GM12878 (cell line): ENCODE results near the gene DPAGT1. TPM values are rescaled to one million over a fixed set of nuclear protein-coding genes. Genes with fewer than 3 reads are reported as not detected.
A peak's percentile ranks its signal among the peaks of the same experiment; 100 is the strongest.

Source experiments
- ATAC-seq: fragments of 200-7000 bp; cut with Tn5 transposase; 3 replicates; pipeline ENCODE4 v1.9.1; 2020; ENCODE audit warnings: mild to moderate bottlenecking, moderate library complexity
- BruUV-seq: library from RNA; stranded (reverse); fragments of 400-500 nt; replicated peaks from 2 replicates; lab custom pipeline; 2021; lab: Mats Ljungman, UMichigan
- CTCF ChIA-PET: fragments of 300-600 bp; sonication (Branson Sonifier 250); formaldehyde crosslinking; extraction: SDS; loops from one replicate; lab custom pipeline; 2021; ENCODE audit warnings: inconsistent platforms; lab: Yijun Ruan, JAX
- POLR2A ChIA-PET: fragments of 350-600 bp; formaldehyde crosslinking; extraction: SDS; loops from one replicate; lab custom pipeline; 2021; ENCODE audit warnings: inconsistent platforms; lab: Charles Lee
- RAD21 ChIA-PET: fragments of 300-600 bp; sonication (Branson Sonifier 250); formaldehyde crosslinking; loops from one replicate; lab custom pipeline; 2023; ENCODE audit warnings: antibody characterized with exemption; ENCODE audit not compliant: unreplicated experiment; lab: Charles Lee
- SMC1A ChIA-PET: fragments of 300-600 bp; sonication (Branson Sonifier 250); formaldehyde crosslinking; loops from one replicate; lab custom pipeline; 2023; ENCODE audit not compliant: unreplicated experiment, uncharacterized antibody; lab: Charles Lee
- DNase-seq: peaks from one replicate; pipeline ENCODE4 v3.0.0-alpha.2; 2011; ENCODE audit warnings: low read depth, low spot score
- FAIRE-seq: peaks from 3 replicates; lab custom pipeline; 2011; peaks lifted over from hg19 to GRCh38; lab: Jason Lieb, UNC
- H2AFZ ChIP-seq: 2 replicates; pipeline ENCODE4 v1.6.0; 2011; ENCODE audit warnings: low read depth, low read length, control low read depth; ENCODE audit not compliant: control insufficient read depth
- H3K27ac ChIP-seq: 2 replicates; pipeline ENCODE4 v1.5.1; 2011; ENCODE audit warnings: control low read depth; ENCODE audit not compliant: control insufficient read depth, insufficient read depth
- H3K27me3 ChIP-seq, 2 experiments: replicated peaks in 1 of 2; 2 replicates each; pipeline versions ENCODE4 v1.6.0 to v1.6.1; 2011; ENCODE audit warnings: low read length in 1 of 2; ENCODE audit not compliant: control insufficient read depth in 2 of 2, insufficient read depth in 2 of 2
- H3K36me3 ChIP-seq, 2 experiments: 2 replicates each; pipeline ENCODE4 v1.5.1; 2011; ENCODE audit warnings: low read length in 1 of 2; ENCODE audit not compliant: control insufficient read depth in 2 of 2, insufficient read depth in 2 of 2
- H3K4me1 ChIP-seq: 2 replicates; pipeline ENCODE4 v1.6.1; 2011; ENCODE audit warnings: mild to moderate bottlenecking, low read length, moderate library complexity, mixed read lengths; ENCODE audit not compliant: control insufficient read depth, insufficient read depth
- H3K4me2 ChIP-seq: 2 replicates; pipeline ENCODE4 v1.6.0; 2011; ENCODE audit warnings: control low read depth; ENCODE audit not compliant: control insufficient read depth, insufficient read depth
- H3K4me3 ChIP-seq: fragments of 200-600 bp; sonication (generic); 2 replicates; pipeline ENCODE4 v1.5.1; 2016
- H3K79me2 ChIP-seq: 2 replicates; pipeline ENCODE4 v1.6.0; 2011; ENCODE audit warnings: low read length; ENCODE audit not compliant: control insufficient read depth, insufficient read depth
- H3K9ac ChIP-seq: 2 replicates; pipeline ENCODE4 v1.8.0; 2011; ENCODE audit warnings: low read length, control low read depth, mixed read lengths; ENCODE audit not compliant: control insufficient read depth, insufficient read depth
- H3K9me3 ChIP-seq: replicated peaks from 3 replicates; pipeline ENCODE4 v1.5.1; 2011; ENCODE audit warnings: mild to moderate bottlenecking, low read length; ENCODE audit not compliant: control insufficient read depth, insufficient read depth
- H4K20me1 ChIP-seq: 2 replicates; pipeline ENCODE4 v1.6.0; 2011; ENCODE audit not compliant: control insufficient read depth, insufficient read depth
- BMI1 ChIP-seq: fragments of 450-650 bp; IDR thresholded peaks from 2 replicates; pipeline ENCODE4 v1.6.1; 2016; ENCODE audit warnings: mild to moderate bottlenecking, moderate library complexity, borderline replicate concordance
- EGR1 ChIP-seq, 2 experiments: IDR thresholded peaks; 1 replicate in 1 of 2; 2 replicates in 1 of 2; pipeline ENCODE4 v1.6.1; 2011 to 2012; ENCODE audit warnings: low read depth in 2 of 2, low read length in 2 of 2, borderline replicate concordance in 1 of 2, mild to moderate bottlenecking in 1 of 2, moderate library complexity in 1 of 2
- HCFC1 ChIP-seq: fragments of 150-350 bp; IDR thresholded peaks from 2 replicates; pipeline ENCODE4 v1.6.1; 2014; ENCODE audit warnings: low read length
- NFYA ChIP-seq: IDR thresholded peaks from 2 replicates; pipeline ENCODE4 v1.6.1; 2011; ENCODE audit warnings: low read depth, mild to moderate bottlenecking, low read length, improper control_type of control experiment, borderline replicate concordance
- PML ChIP-seq: IDR thresholded peaks from 2 replicates; pipeline ENCODE4 v1.6.1; 2012; ENCODE audit warnings: low read length, inconsistent platforms
- RUNX3 ChIP-seq: IDR thresholded peaks from 2 replicates; pipeline ENCODE4 v1.6.1; 2012; ENCODE audit warnings: low read length, inconsistent platforms
- SUPT20H ChIP-seq: IDR thresholded peaks from 2 replicates; pipeline ENCODE4 v1.6.1; 2011; ENCODE audit warnings: low read depth, mild to moderate bottlenecking, low read length, moderate library complexity, borderline replicate concordance; ENCODE audit not compliant: control insufficient read depth
- WGBS: methylation state at CpG from one replicate; pipeline ENCODE4 v1.1.6; 2016; ENCODE audit warnings: low lambda C conversion rate; ENCODE audit not compliant: insufficient replicate concordance, insufficient coverage; ENCODE audit errors: missing lambda C conversion rate; 5-methylcytosine and 5-hydroxymethylcytosine counted together
- in situ Hi-C: fragments of 300-500 bp; cut with MboI; formaldehyde crosslinking; loops from 9 replicates; pipeline ENCODE4 v1.14.3; 2018; ENCODE audit warnings: mixed read lengths
- intact Hi-C: fragments of 100-400 bp; cut with micrococcal nuclease; formaldehyde crosslinking; loops from one replicate; pipeline ENCODE4 v1.14.2; 2022; ENCODE audit not compliant: unreplicated experiment
- polyA plus RNA-seq, 11 experiments: library from polyadenylated mRNA; depleted of rRNA in 4 of 11; unstranded in 6 of 11; stranded (reverse) in 5 of 11; fragments of >200 nt; fragmentation: Nextera tagmentation in 4 of 11; fragmentation: Illumina TruSeq in 1 of 11; extraction: Ambion mirVana in 4 of 11; extraction: Trizol in 1 of 11; gene quantifications; 1 replicate in 1 of 11; 2 replicates in 10 of 11; pipeline versions ENCODE4 v1.2.1 to v1.2.3, GENCODE V29; 2011 to 2016; ENCODE audit warnings: inconsistent platforms in 2 of 11, missing spikeins in 2 of 11, low read depth in 1 of 11
- total RNA-seq, 4 experiments: library from RNA; depleted of rRNA in 3 of 4; stranded (reverse); fragments of >200 nt in 3 of 4; fragmentation: Illumina TruSeq in 1 of 4; extraction: Trizol in 1 of 4; gene quantifications; 2 replicates each; pipeline versions ENCODE4 v1.2.1 to v1.2.3, GENCODE V29; 2013 to 2021
- TF ChIP-seq, protein P1 (sequence below): fragments of 150-350 bp; IDR thresholded peaks from 2 replicates; pipeline ENCODE4 v1.6.1; 2014; ENCODE audit warnings: mild to moderate bottlenecking, low read depth, low read length
- TF ChIP-seq, protein P2 (sequence below): fragments of 450-650 bp; formaldehyde crosslinking; IDR thresholded peaks from 2 replicates; pipeline ENCODE4 v1.4.0; 2022; ENCODE audit warnings: mild to moderate bottlenecking, moderate library complexity
- TF ChIP-seq, protein P3 (sequence below): fragments of 450-650 bp; IDR thresholded peaks from 2 replicates; pipeline ENCODE4 v1.6.1; 2017; ENCODE audit warnings: borderline replicate concordance
- TF ChIP-seq, protein P4 (sequence below): fragments of 450-650 bp; IDR thresholded peaks from 2 replicates; pipeline ENCODE4 v1.6.1; 2016; ENCODE audit warnings: mild to moderate bottlenecking, moderate library complexity, borderline replicate concordance

The DPAGT1 gene
- total and polyA plus RNA-seq, 10 of the 15 experiments (the other 5 are each of a cell fraction or from before 2014, with no cell fraction given): 20.5 to 95.6 (median 54.3) TPM

DNA sequence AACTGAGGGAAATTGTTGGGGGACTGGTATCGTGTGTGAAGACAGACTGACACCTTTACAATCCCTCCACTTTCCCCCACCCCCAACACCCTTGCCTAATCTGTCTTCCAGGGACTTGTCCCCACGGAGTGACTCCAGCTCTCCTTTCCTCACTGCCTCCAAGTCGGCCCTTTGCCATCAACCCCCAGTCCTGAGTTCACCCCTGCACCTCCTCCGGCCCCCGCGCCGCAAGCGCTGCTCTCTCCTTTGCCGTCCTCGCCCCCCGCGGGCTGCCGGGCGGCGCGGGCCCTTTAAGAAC lies 47.0 kb upstream of the DPAGT1 start:
- ChIA-PET RAD21 (no interaction called here), SMC1A (no interaction called here), CTCF (no interaction called here), POLR2A (interaction anchor here (0.5 to 0.6 kb wide), 2 partner anchors 46 to 213 kb away, joined by 3 read pairs; no protein-coding TSS in a partner anchor)
- H3K9ac ChIP-seq: no peak overlapping the region
- no peak for FAIRE-seq
- no peak for DNase-seq
- WGBS: 2% methylated on average over 16 of the region's 16 CpGs
- peak overlapping the region; percentile 42 for H2AFZ ChIP-seq
- in situ Hi-C loops: no loop called here
- no peak for ATAC-seq
- H3K9me3 ChIP-seq: no peaks in the 10 kb centered on the region
- no peaks in the 10 kb centered on the region for H3K4me1 ChIP-seq
- TF ChIP-seq RUNX3: no peak
- TF ChIP-seq PML: no peak
- TF ChIP-seq, protein P1, sequence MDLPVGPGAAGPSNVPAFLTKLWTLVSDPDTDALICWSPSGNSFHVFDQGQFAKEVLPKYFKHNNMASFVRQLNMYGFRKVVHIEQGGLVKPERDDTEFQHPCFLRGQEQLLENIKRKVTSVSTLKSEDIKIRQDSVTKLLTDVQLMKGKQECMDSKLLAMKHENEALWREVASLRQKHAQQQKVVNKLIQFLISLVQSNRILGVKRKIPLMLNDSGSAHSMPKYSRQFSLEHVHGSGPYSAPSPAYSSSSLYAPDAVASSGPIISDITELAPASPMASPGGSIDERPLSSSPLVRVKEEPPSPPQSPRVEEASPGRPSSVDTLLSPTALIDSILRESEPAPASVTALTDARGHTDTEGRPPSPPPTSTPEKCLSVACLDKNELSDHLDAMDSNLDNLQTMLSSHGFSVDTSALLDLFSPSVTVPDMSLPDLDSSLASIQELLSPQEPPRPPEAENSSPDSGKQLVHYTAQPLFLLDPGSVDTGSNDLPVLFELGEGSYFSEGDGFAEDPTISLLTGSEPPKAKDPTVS: no peak
- TF ChIP-seq BMI1: no peak
- TF ChIP-seq, protein P2, sequence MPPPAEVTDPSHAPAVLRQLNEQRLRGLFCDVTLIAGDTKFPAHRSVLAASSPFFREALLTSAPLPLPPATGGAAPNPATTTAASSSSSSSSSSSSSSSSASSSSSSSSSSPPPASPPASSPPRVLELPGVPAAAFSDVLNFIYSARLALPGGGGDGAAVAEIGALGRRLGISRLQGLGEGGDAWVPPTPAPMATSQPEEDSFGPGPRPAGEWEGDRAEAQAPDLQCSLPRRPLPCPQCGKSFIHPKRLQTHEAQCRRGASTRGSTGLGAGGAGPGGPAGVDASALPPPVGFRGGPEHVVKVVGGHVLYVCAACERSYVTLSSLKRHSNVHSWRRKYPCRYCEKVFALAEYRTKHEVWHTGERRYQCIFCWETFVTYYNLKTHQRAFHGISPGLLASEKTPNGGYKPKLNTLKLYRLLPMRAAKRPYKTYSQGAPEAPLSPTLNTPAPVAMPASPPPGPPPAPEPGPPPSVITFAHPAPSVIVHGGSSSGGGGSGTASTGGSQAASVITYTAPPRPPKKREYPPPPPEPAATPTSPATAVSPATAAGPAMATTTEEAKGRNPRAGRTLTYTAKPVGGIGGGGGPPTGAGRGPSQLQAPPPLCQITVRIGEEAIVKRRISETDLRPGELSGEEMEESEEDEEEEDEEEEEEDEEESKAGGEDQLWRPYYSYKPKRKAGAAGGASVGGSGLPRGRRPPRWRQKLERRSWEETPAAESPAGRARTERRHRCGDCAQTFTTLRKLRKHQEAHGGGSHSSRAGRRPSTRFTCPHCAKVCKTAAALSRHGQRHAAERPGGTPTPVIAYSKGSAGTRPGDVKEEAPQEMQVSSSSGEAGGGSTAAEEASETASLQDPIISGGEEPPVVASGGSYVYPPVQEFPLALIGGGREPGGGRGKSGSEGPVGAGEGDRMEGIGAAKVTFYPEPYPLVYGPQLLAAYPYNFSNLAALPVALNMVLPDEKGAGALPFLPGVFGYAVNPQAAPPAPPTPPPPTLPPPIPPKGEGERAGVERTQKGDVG (CRISPR knock-in tag): no peak
- TF ChIP-seq, protein P3, sequence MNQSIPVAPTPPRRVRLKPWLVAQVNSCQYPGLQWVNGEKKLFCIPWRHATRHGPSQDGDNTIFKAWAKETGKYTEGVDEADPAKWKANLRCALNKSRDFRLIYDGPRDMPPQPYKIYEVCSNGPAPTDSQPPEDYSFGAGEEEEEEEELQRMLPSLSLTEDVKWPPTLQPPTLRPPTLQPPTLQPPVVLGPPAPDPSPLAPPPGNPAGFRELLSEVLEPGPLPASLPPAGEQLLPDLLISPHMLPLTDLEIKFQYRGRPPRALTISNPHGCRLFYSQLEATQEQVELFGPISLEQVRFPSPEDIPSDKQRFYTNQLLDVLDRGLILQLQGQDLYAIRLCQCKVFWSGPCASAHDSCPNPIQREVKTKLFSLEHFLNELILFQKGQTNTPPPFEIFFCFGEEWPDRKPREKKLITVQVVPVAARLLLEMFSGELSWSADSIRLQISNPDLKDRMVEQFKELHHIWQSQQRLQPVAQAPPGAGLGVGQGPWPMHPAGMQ: no peak
- TF ChIP-seq HCFC1: no peak
- TF ChIP-seq, protein P4, sequence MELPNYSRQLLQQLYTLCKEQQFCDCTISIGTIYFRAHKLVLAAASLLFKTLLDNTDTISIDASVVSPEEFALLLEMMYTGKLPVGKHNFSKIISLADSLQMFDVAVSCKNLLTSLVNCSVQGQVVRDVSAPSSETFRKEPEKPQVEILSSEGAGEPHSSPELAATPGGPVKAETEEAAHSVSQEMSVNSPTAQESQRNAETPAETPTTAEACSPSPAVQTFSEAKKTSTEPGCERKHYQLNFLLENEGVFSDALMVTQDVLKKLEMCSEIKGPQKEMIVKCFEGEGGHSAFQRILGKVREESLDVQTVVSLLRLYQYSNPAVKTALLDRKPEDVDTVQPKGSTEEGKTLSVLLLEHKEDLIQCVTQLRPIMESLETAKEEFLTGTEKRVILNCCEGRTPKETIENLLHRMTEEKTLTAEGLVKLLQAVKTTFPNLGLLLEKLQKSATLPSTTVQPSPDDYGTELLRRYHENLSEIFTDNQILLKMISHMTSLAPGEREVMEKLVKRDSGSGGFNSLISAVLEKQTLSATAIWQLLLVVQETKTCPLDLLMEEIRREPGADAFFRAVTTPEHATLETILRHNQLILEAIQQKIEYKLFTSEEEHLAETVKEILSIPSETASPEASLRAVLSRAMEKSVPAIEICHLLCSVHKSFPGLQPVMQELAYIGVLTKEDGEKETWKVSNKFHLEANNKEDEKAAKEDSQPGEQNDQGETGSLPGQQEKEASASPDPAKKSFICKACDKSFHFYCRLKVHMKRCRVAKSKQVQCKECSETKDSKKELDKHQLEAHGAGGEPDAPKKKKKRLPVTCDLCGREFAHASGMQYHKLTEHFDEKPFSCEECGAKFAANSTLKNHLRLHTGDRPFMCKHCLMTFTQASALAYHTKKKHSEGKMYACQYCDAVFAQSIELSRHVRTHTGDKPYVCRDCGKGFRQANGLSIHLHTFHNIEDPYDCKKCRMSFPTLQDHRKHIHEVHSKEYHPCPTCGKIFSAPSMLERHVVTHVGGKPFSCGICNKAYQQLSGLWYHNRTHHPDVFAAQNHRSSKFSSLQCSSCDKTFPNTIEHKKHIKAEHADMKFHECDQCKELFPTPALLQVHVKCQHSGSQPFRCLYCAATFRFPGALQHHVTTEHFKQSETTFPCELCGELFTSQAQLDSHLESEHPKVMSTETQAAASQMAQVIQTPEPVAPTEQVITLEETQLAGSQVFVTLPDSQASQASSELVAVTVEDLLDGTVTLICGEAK: no peak
- no peak for TF ChIP-seq NFYA
- no peak for TF ChIP-seq SUPT20H
- no peak for TF ChIP-seq EGR1 (IDR thresholded peaks at IDR 0.05; ENCODE audit: borderline replicate concordance in 1 of 2, low read depth in 2 of 2, low read length in 2 of 2)
- no TSS peak for BruUV-seq
- H3K36me3 ChIP-seq: no peaks in the 10 kb centered on the region
- no peaks in the 10 kb centered on the region for H3K79me2 ChIP-seq
- intact Hi-C loops: loop anchor here (5.0 kb wide), 2 partner anchors 49 to 174 kb away; no protein-coding TSS in a partner anchor
- no peak overlapping the region for H3K27ac ChIP-seq
- H4K20me1 ChIP-seq: no peaks in the 10 kb centered on the region
- H3K27me3 ChIP-seq: peaks cover 12 to 17% of the 10 kb centered on the region in 2 experiments; a peak in 3 of 4 replicates
- H3K4me2 ChIP-seq: peak overlapping the region; percentile 79
- peak overlapping the region; percentile 67 for H3K4me3 ChIP-seq
